Stimulated activated CD4-positive, alpha-beta T cell treated with anti-CD3 and anti-CD28 coated beads, Interleukin-1b, Interleukin-23, amount 100 ng/mL, for 24 hours (primary cell): ENCODE measurements around the gene CTSE.

ENCODE experiments used
- DNase-seq, 4 experiments: peaks; one replicate each; pipeline ENCODE4 v3.0.0-alpha.2; 2020; ENCODE audit warnings: low read depth in 4 of 4, low spot score in 1 of 4

CTSE gene

DNA sequence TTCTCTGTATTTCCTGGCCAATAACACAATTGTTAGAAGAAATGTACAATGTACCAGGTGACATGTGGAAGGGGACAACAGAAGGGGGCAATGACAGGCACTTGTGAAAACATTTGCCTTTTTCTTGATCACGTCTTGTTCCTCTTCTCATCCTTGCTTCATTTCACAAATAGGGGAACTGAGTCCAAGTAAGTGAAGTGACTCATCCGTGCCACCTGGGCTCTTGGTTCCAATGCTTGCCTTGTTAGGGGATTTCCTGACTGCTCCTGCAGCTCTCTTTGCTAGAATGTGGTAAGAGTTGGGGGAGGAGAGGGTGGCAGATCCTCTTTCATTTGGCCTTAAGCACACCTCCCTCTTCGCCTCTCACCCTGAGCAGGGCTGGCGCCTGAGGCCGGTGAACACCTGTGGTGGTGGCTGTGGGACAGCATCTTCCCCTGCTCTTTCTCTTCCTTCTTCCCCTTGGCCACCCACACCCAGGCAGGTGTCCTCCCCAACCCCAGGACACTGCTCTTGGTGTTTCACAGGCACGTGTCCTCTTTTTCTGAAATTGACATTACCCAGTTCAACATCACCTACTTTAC lies 27.1 kb upstream of the CTSE start:
- DNase-seq: peak in 3 of 4 experiments; percentile 16 to 45 (median 32)

DNA sequence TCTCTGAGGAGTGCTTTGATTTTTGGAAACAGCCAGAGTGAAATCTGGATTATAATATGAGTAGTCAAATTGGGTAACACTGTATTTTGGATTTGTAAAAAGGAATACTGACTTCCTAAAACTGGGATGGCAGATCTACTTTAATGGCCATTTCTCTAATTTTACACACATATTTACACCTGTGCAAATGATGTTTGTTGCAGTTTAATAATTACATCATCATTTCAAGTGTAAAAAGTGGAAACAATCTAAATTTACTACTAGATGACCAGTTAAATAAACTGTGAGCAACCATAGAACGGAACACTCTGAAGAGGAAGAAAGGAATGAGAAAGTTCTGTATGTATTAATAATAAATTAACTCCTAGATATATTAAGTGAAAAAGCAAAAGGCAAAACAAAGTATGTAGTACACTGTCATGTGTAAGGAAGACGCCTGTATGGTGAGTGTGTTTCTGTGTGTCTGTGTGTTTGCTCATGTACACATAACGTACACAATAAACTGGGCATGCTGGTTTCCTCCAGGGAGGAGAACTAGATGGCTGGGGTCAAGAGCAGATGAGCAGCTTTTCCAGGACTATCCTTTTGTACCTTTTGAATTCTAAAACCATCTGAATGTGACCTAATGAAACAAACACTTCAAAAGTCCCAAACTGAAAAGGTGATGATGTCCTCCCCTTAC lies 26.4 kb upstream of the CTSE start:
- DNase-seq: no peak

DNA sequence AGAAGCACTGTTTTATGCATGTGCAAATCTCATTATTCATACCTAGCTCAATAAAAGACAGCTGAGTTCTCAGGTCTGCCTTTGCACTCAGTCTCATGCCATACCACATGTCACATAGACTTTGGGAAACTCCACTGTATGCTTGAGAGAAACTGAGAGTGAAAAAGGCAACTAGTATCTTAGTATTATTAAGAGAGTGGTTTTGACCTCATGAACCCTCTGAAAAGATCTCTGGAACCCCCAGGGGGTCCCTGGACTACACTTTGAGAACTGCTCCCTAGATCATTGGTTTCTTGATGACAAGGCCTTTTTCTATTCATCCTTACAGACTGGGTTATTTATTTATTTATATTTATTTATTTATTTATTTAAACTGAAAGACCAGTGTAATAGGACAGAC lies 25.6 kb upstream of the CTSE start:
- DNase-seq: no peak

DNA sequence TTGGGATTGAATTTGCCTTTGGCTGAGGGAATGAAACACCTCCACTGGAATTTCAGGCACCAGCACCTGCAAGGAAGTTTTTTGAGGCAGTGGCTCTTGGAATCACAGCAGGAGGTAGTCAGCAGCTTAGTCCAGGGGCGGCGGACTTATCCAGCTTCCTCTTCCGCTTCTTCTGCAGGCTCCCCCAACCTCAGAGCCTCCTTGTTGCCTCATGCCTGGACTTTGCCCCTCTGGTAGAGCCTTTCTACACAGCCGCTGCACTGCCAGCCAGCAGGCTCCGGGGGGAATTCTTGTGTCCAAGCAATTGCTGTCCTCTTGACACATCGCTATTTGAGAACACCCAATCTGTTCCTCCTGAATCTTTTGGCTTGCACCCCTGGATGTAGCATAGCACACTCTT lies 24.9 kb upstream of the CTSE start:
- DNase-seq: no peak

DNA sequence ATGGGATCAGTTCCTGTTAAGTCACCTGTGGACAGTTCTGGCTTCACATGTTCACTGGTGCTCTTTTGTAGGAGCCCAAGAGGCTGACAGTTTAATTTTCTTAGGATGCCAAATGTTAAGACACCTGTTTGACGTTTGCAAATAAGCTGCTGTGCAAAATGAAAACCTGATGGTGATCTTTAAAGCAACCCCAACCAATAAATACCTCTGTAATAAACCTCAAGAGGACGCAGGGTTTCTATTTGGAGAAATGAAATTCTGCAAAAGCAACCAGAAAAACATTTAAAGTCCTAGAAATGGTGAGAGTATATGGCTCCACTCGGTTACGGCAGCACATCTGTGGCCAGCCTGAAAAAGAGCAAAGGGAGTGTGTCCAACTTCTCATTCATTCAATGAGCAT lies 23.6 kb upstream of the CTSE start:
- DNase-seq: no peak

DNA sequence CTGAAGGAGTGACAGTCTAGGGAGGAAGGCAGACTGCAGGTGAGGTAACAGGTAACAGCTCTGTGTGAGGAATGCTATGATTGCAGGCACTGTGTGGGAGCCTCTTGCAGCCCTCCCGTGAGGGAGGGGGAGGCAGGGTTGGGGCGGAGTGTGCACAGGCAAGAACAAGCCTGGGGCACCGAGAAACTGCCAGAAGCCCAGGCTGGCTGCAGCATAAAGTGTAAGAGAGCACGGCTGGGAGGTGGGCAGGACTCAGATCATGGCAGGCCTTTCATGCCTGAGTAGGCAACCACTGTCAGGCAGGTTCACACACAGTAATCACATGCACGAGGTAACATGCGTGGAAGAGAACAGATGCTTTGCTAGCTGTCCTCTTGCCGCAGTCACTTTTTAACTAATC lies 17.9 kb upstream of the CTSE start:
- DNase-seq: no peak

DNA sequence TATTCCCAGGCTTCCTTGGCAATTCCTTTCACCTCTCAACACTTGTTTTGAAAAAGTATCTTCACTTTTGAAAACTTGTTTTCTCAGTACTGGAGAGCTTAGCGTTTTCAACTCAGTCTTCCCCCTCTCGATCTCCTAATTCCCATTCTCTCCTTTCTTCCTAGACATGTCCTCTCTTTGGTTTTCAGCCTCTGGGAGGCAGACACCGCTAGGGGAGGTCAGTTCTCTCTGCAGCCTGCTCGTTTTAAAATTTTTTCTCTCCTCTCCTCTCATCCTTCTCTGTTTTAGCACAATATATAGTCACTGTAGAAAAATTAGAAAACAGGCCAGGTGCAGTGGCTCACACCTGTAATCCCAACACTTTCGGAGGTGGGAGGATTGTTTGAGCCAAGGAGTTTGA lies 16.6 kb upstream of the CTSE start:
- no peak for DNase-seq

DNA sequence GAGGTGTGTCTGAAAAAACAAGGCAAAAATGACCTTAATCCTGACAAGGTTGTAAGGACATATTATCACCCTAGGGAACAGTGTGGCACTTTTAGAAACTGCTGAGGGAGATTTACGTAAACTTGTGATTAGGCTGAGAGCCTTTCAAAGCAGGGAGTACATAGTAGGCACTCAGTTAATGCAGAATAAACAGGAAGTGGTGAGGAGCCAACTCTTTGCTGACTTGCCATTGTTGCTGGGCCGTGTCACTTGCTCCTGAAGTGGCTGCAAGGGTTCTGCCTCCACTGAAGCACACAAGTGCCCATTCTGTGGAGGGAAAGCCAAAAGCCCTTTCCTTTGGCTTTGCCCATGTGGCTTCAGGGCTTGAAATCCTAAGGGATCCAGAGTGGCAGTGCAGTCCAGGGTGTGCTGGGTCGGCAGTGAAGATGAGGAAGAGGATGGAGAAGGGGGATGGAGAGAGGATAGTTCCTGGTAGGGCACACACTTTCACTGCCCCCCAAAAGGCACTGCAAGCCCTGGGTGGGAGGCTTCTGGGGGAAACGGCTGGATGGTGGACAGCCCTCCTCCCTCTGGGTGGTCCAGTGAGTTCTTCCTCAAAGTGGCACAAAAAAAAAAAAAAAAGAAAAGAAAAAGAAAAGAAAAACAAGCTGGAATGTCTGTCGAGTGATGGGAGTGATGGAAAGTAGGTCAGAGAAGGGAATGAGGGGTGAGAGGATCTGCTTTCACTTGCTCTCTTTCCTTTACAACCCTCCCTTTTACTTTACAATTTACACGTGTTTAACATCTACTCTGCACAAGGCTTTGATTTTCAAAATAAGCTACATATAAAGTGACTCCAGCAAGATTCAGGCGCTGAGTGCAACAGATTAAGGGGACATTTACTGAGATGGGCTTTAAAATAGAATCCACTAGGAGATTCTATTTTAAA lies 15.6 kb upstream of the CTSE start:
- no peak for DNase-seq

DNA sequence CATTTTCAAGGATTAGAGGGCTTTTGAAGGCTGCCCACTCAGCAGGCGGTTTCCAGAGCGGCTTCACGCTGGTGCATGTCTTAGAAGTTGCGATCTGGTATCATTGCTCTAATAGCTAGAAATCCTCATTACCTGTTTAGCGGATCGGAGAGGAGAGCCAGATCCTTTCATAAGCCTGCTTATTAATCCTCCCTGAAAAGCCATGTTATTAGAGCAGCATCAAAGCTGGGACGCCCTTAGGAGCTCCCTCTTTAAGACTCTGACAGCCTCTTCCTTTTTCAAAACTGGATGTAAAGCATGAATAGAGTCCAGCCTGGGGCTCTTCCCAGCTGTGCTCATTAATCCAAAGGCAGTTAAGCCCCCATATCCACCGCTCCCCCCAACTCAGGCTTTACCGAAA lies 13.9 kb upstream of the CTSE start:
- DNase-seq: no peak

DNA sequence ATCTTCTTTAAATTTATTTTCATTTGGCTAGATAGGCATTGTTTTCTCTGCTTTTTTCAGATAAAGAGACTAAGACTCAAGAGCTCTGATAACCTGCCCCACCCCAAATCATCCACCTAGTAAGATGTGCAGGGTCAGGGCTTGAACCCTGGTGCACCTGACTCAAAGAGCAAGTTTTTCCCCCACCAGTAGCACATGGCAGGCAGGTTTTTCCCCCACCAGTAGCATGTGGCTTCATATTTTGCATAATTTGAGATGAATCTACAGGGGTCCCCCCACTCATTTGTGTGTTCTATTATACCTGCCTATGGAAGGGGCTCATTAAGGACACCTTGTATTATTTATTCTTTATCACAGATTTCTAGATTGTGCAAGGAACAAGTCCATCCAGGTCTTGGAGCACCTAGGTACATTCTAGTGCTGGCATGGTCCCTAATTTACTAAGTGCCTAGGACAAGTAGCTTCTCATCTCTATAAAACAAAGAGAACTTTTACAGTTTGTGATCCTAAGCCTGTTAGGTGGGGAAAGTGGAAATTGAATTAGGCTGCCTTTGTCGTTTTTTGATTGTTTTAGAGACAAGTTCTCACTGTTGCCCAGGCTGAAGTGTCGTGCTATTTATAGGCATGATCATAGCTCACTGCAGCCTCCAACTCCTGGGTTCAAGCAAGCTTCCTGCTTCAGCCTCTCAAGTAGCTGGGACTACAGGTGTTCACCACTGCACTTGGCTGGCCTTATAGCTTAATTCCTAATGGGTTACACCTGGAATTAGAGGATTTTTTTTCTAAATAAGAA lies 13.2 kb upstream of the CTSE start:
- no peak for DNase-seq

DNA sequence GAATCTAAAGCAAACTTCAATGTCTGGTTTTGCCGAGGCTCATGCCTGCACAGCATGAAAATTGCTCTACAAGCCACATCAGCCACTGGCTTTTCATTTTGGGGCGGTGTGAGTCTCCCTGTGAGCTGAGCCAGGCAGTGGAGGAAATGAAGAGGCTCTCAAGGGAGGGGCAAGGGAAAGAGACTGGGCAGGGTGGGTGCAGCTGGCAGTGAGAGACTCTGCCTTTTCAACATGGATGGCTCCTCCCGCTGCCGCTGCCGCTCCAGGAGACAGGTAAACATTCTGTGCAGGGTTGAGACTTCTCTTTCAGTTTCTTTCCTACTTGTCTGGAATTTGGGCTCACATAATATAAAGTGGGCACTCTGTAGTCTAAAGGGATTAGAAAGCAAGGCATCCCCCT lies 11.3 kb upstream of the CTSE start:
- no peak for DNase-seq

DNA sequence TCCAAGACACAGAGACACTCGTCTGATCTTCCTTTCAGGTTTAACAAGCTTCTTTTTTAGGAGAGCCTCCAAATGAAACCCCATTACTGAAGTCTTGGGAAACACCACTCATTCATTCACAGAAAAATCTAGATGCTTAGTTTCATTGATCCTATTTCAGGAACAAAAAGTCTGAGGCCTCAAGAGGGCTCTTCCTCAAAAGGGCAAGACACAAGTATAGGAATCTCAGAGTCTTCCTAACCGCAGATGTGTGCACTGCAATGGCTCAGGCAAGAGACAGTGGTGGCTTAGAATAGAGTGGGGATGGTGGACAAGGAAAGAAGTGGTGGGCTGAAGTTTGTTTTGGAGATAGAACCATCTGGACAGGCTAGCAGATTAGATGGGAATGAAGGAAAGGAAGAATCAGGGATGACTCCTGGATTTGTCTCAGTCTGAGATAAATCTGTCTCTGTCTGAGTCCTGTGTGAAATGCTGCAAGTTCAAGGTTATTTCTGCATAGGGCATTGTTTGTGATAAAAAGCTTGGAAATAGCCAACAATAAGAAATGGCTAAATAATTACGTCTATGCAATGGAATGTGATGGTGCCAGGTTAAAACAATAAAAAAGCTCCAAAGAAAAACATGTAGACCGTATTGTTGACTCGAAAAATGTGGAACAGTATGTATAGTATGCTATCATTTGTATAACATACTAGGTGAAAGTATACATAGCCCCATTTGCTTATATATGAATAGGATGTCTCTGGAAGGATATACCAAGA lies 8.9 kb upstream of the CTSE start:
- no peak for DNase-seq

DNA sequence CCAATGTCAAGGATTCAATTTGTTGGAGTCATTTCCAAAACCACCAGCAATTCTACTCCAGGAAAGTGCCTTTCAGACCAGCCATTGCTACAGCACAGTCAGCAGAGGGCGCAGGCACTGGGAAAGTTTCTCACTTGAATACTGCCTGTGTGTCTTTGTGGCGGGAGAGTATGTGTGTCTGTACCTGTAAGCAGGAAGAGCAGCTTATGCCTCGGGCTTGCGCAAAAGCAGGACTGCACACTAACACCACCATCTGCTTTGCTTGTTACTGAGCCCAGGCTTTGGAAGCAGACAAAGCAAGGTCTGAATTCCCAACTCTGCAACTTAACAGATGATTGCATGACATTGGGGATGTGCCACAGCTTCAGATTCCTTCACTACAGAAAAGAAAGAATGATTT lies 7.0 kb upstream of the CTSE start:
- peak; percentile 32 to 55 (median 50) for DNase-seq

DNA sequence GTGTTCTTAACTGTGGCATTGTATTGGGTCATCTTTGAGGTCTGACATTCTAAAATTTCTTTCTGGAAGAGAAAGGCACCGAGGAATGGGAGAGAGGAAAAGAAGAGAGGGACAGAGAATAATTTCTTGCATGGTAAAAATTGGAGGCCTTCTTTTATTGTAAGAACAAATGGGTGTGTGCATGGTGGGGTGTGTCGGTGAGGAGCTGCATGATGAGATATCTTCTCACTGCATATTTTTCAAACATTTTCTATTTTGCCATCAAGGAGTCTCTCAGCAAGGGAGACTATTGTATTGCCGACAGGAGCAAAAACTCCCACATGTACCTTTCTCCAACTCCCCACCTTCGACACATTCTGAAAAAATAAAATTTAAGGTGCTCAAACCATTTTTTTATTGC lies 6.5 kb upstream of the CTSE start:
- no peak for DNase-seq

DNA sequence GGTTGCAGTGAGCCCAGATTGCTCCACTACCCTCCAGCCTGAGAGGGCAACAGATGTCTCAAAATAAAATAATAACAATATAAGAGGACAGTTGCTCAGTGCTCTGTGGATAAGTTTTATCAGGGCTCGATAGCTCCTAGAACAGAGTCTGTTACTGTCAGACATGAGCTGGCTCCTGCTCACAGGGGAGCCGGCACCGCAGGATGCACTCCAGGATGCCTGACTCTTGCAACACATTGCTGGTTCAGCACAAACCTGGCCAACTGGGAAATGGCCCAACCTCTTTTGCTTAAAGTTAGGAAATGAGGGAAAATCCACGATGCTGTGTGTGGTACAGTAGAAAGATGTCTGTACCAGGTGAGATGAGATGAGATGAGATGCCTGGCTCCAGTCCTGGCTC lies 5.8 kb upstream of the CTSE start:
- DNase-seq: no peak

DNA sequence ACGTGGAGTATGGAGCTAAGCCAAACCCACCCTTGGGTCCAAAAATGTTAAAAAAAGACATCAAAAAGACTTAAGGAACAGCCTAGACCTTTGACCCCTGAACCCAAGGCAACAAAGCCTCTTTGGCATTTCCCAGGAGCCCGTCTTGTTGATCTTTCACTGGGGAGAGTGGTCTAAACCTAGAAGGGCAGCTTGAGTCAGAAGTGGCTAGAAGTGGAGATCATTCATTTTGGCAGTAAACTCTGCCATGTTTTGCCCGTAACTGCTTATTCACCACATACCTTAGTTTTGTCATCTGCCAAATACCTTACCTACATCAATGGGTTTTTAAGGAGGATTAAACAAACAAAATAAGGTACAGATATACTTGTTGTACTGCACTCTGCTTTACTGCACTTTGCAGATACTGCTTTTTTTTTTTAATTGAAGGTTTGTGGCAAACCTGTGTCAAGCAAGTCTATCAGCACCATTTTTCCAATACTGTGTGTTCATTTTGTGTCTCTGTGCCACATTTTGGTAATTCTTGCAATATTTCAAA lies 1.7 kb upstream of the CTSE start:
- no peak for DNase-seq

DNA sequence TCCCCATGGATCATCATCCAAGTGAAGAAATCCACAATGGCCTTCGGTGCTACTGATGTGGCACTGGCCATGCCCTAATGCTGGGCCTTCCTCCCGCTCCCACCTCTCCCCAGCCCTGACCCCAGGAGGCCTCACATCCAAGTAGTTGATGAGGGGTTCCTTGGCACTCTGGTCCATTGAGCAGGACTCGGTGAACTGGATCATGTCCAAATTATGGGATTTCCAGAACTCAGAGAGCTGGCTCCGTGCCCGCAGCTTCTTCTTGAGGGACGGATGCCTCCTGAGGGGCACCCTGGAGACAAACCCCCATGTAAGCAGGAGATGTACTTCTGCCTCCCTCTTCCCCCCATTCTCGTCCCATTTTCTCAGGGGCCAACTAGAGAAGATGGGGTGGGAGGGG lies 929 bp downstream of the CTSE start:
- DNase-seq: no peak

DNA sequence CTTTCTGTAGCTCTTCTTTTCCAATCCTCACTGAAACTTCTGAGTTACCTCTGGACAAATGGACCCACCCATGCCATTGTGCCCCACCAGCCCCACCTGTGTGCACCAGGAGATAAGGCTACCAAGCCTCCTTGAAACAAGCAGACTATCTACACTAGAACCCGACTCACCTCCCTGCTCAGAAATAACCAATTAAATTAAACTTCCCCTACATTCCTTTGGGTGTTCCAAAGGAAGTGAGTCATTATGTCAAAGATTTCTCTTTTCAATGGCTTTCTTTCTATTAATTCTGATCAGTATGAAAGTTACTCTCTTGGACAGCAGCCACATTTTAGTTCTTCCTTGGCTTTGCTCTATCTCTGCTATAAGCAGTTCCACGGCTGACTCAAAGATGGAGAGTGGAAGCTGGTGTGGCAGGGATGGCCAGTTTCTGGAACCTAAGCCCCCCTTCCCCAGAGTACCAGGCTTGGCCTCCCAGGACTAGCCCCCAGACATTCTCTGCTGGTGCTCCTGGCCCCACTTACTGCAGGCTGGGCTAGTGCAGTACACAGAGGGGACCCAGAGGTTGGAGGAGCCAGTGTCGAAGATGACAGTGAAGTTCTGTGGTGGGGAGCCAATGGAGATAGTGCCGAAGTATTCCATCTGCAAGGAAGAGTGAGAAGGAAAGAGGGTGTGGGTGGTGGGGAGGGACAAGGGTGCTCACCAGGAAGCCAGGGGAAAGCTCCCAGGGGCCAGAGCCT lies 1.9 kb downstream of the CTSE start:
- no peak for DNase-seq

DNA sequence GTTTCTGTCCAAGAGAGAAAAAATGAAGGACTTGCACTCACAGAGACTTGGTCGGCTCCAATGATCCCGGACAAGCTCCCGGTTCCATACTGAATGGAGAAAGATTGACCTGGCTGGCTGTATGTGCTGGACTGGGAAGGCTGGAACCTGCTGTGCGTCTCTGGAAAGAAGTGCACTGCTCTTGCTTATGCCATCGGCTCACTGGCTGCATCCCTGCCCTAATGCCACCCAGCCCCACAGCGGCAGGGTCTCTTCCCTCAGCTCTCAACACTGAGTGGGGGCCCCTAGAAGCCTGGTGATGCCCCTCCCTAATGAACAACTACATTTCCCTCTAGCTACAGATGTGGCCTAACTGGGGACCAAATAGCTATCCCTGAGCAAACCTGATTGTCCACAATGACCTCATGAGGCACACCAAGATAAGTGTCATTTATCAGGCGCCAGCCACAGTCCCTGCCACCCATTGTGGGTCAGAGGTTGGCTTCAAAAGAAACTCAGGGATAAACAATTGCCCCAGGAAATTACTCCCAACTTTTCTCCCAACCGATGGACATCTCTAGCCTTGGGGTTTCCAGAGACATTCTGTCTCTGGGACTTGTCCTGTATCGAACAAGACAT lies 2.6 kb downstream of the CTSE start:
- no peak for DNase-seq
